GM19397 (cell line): ENCODE results near the gene RAB33B.
"Not testable (repeated sequence)": the region's sequence is repeated elsewhere in the genome, so short reads cannot be mapped to it uniquely, and the experiment has no call there.

ENCODE experiments used
- ATAC-seq: cut with Tn5 transposase; IDR thresholded peaks from one replicate; pipeline ENCODE4 v1.9.1; 2021; ENCODE audit warnings: mild to moderate bottlenecking, moderate library complexity; ENCODE audit not compliant: unreplicated experiment

RAB33B gene

DNA sequence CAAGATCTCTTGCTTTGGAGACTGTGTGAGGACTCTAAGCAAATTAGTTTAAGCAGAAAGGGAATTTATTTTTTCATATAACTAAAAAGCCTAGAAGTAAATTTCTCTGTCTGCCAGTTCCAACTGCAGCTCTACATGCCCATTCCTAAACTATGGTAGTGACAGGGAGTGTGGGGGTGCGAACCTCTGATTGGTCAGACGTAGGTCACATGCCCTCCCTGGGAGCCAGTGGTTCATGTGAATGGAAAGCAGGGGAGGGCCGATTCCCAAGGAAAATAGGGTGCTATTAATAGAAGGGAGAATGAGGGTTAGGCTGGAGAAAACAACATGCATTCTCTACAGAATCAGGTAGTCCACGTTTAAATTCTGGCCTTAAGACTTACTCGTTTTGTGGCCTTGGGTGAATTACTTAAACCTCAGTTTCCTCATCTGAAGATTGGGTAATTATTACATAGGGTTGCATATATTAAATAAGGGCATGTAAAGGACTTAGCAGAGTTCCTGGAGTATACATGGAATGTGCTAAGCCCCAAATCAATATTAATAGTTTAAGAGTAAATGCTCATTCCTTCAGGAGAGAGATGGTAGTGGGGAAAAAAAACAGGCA lies 7.2 kb downstream of the RAB33B start:
- ATAC-seq, result no peak

DNA sequence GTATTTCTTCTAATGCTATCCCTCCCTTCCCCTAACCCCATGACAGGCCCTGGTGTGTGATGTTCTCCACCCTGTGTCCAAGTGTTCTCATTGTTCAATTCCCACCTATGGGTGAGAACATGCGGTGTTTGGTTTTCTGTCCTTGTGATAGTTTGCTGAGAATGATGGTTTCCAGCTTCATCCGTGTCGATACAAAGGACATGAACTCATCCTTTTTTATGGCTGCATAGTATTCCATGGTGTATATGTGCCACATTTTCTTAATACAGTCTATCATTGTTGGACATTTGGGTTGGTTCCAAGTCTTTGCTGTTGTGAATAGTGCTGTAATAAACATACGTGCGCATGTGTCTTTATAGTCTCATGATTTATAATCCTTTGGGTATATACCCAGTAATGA lies 10.6 kb downstream of the RAB33B start:
- ATAC-seq, result not testable (repeated sequence)

DNA sequence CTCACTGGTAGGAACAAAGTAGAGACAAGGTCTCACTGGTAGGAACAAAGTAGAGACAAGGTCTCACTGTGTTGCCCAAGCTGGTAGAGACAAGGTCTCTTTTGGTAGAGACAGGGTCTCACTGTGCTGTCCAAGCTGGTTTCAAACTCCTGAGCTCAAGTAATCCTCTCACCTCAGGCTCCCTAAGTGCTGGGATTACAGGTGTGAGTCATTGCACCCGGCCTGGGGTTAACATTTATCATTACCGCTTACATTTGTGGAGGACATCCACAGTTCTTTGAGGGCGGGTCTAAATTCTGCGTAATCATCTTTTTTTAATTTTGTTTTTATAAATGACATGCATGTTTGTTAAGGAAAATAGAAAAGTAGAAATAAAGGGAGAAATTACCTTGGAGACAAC lies 12.0 kb downstream of the RAB33B start:
- no peak for ATAC-seq

DNA sequence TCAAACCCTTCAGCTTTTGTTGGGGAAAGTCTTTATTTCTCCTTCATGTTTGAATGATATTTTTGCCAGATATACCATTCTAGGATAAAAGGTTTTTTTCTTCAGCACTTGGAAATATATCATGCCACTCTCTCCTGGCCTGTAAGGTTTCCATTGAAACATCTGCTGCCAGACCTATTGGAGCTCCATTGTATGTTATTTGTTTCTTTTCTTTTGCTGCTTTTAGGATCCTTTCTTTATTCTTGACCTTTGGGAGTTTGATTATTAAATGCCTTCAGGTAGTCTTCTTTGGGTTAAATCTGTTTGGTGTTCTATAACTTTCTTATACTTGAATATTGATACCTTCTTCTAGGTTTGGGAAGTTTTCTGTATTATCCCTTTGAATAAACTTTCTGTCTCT lies 14.8 kb downstream of the RAB33B start:
- ATAC-seq, result not testable (repeated sequence)

GRCh38 chr4:139469216-139469615 lies 15.3 kb downstream of the RAB33B start:
- no peak for ATAC-seq

- no peak for ATAC-seq
Measured at GRCh38 chr4:139469869-139470268, 15.9 kb downstream of the RAB33B start.

GRCh38 chr4:139470295-139470694 lies 16.4 kb downstream of the RAB33B start:
- no peak for ATAC-seq

GRCh38 chr4:139470997-139471665 lies 17.2 kb downstream of the RAB33B start:
- no peak for ATAC-seq

GRCh38 chr4:139472852-139473251 lies 18.9 kb downstream of the RAB33B start:
- no peak for ATAC-seq

DNA sequence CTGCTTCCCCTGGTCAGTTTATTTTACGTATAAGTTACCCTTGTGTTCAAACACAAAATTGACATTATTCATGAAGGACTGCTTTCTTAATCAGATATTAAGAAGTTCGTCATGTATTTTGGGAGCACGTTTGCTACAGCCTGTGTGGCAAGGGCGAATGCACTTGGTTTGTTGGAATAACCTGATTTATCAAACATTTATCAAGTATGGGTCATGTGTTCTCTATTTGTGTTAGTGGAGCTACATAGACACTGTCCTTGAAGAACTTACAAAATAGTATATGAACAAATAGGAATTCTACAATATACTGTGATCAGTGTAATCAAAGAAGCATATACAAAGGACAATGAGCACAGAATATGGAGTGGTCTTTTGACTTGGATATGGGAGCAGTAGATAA lies 22.4 kb downstream of the RAB33B start:
- no peak for ATAC-seq

- ATAC-seq, result no peak
Measured at GRCh38 chr4:139481465-139481864, 27.5 kb downstream of the RAB33B start.

DNA sequence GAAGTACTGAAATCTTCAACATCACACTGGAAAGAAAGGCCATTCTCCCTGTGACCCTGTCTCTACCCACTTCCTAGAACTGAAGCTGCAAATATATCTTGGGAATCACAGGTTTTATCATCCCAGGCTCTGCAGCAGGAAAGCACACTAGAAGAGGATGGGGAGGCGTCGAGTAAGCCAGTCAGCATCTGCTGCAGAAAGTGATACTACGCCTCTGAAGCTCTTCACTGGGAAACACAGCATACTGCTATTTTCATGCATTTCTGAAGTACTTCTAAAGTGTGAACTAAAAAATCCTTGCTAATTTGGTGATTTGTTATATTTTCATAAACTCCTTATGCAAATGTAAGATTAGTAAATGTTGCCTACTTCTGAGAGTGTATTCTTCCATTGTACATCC lies 29.1 kb downstream of the RAB33B start:
- no peak for ATAC-seq

DNA sequence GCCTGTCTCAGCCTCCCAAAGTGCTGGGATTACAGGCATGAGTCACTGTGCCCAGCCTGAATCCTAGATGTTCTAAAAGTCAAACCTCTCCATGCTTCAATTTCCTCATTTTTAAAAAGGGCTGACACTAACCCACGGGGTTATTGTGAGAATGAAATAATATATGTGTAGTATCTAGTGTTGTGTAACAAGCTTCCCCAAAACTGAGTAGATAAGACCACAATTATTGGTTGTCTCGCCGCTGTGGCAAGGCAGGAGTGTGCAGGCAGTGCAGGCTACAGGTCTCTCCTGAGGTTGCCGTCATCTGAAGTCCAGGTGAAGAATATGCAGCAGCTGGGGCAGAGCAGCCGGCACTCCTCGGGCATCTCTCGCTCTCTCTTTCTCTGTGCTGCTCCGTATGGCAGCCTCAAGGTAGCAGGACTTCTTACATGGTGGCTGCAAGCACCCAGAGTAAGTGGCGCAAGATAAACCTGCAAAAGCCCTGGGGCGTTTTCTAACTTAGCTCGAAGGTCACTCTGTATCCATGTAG lies 30.9 kb downstream of the RAB33B start:
- ATAC-seq, result no peak

DNA sequence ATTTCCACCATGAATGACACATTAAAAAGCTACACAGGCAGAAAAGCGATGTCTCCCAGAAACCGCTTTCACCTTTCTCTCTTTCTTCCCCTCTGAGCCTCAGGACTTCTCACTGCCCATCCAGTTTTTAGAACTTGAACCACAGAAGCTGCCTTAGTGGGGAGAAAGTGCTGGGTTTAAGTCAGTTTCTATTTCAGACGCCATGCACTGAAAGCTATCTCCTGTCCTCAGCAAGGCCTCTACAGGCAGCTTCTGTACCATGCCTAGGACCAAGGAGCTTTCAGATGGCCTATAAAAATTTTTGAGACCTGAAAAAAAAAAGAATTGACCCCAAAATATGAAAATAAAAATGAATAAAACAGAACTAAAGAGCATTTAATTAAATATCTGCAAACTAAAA lies 34.5 kb downstream of the RAB33B start:
- ATAC-seq, result no peak

DNA sequence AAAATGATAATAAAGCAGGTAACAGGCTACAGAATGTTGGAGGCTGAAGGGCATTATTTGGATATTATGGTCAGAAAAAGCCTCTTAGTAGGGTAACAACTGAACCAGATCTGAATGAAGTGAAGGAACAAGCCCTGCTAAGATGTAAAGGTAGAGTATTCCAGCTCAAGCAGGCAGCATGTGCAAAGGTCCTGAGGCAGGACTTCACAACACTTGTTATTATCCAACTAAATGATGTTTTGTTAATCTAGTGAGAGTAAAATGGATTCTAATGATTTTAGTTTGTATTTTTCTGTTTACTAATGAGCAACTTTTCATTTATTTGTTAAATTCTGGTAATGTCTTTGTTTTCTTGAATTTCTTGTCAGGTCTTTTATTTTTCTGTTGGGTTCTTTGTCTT lies 35.7 kb downstream of the RAB33B start:
- ATAC-seq, result no peak

- ATAC-seq, result no peak
Measured at GRCh38 chr4:139492429-139492828, 38.5 kb downstream of the RAB33B start.

- ATAC-seq, result no peak
Measured at GRCh38 chr4:139493176-139493575, 39.3 kb downstream of the RAB33B start.

DNA sequence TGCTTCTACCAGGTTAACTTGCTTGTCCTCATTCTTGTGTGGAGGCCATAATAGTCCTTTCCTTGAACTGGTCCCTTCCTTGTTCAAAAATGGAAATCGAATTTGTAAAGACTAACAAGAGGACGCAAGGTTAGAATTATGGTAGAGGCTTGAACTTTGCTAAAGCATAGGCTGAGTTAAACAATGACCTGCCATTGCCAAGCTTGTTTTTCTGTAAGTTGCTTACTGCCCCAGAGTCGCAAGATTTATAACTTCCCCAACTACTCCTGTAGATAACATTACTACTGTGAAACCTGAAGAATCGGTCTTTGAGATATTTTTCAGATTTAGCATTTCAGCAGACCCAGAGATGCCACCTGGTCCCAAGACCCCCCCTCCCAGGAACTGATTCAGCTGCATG lies 45.3 kb downstream of the RAB33B start:
- no peak for ATAC-seq

DNA sequence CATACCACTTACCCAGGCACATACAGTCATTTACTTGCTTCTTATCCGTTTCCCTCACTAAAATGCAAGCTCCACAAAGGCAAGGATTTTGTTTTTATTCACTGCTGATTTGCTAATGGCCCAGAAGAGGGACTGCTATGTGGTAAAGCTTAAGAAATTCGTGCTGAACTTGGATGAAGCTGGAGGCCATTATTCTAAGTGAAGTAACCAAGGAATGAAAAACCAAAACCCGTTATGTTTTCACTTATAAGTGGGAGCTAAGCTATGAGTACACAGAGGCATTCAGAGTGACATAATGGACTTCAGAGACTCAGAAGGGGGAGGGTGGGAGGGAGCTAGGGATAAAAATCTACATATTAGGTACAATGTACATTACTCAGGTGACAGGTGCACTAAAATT lies 47.2 kb downstream of the RAB33B start:
- no peak for ATAC-seq

DNA sequence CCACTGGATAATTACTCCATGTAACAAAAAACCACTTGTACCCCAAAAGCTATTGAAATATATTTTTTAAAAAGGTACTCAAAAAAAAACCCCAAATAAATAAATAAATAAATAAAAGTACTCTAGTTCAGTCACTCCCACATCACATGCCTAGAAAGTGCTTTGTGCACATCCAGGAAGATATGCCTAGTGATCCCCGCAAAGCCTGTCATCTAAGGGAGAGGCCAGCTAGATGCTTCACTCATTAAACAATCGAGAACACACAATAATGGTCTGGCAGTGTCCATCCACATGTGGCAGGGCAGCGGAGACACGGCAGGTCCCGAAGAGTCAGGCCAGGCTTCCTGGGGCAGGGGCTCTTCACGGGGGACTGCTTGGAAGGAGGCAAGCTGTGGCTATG lies 47.6 kb downstream of the RAB33B start:
- no peak for ATAC-seq

DNA sequence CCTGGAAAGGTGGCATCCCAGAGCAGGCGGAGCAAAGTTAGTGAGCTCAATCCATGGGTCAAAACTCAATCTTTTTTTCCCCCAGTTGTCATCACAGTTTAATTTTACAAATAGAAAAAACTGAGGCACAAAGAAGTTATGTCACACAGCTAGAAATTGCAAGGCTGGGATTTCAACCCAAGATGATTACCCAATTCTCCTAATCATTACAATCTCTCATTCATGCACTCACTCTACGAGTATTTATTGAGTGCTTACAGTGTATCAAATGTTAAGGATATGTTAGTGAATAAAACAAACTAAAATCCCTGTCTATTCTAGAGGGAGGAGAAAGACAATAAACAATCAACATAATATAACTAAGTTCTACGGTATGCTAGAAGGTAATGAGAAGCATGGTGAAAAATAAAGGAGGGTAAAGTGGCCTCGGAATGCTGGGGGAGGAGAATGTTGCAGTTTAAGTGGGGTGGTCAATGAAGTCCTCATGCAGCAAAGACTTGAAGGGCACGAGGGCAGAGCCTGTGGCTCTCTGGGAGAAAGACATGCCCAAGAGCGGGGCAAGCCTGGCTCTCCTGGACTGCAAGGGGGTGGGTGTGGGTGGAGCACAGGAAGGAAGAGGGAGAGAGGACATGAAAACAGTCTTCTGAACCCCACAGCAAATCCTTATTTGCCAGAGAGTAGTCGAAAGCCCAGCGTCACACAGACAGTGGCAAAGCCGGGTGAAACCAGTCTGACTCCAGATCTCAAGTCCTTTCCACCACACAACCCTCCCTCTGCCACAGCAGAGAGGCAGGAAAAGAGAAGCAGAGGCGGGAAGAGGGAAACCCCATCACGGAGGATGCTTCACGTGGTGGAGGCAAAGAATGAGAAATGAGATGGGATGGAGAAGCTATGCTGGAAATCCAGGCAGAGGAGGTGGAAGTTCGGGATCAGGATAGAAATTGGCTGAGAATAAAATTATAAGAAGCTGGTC lies 48.3 kb downstream of the RAB33B start:
- ATAC-seq, result no peak
